GM21786 (cell line): ENCODE data around the gene PPARA.

ENCODE experiments used
- ATAC-seq: cut with Tn5 transposase; IDR thresholded peaks from one replicate; pipeline ENCODE4 v1.9.1; 2021; ENCODE audit not compliant: unreplicated experiment

Gene PPARA

DNA sequence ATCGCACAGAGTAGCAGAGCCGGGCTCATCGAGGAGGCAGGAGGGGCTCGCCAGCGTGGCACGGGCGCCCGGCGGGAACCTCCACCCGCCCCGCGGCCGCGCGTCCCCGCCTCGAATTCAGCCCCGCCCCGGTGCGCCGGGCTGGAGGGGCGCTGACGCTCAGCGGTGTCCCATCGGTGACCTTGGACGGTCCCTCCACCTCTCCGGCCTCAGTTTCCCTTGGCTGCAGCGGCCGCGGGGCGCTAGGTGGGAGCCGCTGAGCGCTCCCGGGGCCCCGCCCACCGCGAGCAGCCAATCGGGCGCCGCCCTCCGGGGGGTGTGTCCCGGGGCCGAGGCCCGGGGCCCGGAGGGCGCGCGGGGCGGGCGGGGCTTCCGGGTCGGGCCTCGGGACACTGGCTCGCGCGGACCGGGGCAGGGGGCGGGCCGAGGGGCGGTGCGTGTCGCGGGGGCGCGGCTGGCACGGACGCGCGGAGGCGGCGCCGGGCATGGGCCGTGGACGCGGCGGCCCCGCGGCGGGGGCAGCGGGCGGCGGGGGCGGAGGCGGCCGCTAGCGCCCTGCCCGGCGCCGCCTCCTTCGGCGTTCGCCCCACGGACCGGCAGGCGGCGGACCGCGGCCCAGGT is at the start of gene PPARA:
Gene PPARA, plus strand, starts transcription at position 493 of the 621 bp plus-strand sequence. CDS start 47,858 bp downstream, outside the sequence.
- ATAC-seq, result peak; percentile 70

DNA sequence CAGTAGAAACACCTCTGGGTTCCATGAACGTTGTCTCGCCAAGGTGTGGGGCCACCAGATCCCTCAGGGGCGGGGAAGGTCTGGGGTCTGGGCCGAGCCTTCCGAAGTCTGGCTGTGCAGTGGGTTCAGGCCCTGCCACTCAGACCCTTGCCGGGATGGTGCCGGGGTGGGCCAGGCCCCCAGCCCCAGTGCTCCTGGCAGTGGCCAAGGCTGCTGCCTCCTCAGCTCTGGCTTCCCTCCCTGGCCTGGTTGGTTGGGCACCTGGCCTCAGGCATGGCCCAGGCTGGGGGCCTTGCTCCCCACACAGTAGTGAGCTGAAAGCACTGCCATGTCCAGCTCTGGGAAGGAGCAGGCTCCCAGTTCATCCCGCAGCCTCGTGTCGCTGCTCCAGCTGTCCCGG is 48.2 kb upstream of the PPARA start:
- ATAC-seq, result no peak

DNA sequence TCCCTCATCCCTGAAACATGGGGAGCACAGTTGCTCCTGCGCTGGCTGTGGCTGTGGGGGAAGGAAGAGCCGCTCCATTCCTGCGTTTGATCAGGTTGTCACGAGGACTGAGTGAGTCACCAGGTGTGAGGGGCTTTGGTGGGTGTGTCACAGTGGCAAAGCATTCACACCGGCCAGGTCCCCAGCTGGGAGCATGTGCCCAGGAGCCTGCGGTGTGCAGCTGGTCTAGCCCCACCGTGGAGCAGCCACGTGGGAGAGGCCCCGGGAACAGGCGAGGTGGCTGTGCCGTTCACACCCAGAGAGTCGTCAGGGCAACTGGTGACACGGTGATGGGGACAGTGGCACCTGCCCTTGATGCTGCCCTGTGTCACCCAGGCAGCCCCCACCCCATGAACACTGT is 47.6 kb upstream of the PPARA start:
- no peak for ATAC-seq

DNA sequence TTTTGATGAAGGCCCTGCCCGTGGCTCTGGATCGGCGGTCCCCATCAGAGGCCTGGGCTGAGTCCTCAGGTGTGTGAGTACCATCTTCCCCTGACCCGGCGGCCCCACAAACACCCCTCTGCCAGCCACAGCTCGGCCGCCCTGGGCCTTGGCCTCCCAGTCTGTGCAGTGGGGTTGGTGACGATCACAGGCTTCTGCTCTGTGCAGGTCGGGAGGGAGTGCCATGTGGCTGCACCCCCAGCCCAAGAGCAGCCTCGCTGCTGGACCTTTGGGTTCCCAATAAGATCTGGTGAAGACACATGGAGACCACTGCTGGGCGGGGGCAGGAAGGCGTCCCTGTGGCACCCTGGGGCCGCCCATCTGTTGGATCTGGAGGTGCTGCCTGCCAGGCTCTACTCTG is 47.1 kb upstream of the PPARA start:
- ATAC-seq, result no peak

DNA sequence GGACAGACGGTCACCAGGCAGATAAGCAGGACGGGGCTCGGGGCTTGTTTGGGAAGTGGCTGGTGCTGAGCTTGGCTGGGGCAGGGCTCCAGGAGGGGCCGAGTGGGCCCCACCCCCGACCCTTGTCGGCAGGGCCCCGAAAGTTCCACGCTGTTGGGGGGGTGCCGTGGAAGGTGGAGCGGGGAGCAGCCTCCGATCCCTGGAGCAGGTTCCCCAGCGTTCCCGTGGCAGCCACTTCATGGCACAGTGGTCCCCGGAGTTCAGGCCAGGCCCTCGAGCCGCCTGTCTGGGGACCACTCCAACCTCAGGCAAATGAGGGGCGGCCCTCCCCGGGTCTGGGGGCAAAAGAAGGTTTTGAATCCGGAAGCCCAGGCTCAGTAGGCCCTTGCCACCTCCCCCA is 46.7 kb upstream of the PPARA start:
- ATAC-seq, result no peak

DNA sequence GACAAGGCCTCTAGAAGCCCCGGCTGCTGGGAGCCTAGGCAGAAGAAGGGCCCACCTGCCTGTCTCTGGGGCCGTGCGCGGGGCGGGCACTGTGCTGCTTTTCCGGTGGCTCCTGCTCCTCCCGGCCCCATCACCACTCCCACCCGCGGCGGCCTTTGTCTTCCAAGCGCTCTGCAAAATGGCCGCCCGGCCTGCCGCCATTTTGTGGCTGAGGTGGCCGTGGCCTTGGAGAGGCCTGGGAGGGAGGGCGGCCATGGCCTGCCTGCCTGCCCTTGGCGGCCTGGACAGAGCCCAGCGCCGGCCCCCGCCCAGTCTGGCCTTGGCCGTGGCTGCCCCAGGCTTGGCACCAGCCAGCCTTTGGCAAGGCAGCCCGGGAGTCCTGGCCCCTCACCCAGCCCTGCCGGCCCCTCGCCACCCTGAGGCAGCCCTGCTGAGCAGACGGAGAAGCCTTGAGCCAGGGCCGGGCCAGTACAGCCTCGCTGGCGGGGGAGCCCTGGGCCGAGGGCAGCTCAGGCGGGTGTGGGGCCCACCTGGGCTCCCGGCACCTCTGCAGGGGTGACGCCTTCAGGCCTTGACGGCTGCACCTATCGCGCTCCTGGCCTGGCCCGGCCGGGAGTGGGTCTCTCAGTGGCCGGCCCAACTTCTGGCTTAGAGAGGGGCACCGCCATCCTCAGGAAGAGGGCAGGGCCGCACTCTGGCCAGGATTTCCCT is 46.0 kb upstream of the PPARA start:
- ATAC-seq, result no peak

DNA sequence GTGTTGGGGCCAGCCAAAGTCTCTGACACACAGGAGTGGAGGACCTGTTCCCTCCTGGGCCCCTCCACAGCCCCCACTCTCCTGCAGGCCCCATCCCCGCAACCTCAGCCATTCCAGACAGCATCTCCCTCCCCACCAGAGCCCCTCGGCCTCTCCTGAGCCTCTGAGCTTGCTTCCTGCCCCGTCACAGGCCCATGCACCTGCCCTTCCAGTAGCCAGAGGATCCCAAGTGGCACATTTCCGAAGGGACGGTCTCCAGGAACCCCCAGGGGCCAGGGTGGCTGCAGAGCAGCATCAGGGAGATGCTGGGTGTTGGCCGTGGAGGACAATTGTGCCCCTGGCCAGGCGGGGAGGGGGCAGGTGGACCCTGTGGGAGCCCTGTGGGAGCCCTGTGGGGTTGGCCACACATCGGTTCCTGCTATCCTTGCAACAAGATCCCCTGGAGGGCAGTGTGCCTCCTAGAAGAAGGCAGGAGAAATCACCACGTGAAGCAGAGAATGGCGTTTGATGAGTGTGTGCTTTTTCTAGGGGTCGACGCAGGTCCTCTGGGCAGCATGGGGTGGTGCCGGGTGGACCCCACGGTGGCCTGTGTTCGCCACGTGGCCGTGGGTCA is 45.3 kb upstream of the PPARA start:
- no peak for ATAC-seq

DNA sequence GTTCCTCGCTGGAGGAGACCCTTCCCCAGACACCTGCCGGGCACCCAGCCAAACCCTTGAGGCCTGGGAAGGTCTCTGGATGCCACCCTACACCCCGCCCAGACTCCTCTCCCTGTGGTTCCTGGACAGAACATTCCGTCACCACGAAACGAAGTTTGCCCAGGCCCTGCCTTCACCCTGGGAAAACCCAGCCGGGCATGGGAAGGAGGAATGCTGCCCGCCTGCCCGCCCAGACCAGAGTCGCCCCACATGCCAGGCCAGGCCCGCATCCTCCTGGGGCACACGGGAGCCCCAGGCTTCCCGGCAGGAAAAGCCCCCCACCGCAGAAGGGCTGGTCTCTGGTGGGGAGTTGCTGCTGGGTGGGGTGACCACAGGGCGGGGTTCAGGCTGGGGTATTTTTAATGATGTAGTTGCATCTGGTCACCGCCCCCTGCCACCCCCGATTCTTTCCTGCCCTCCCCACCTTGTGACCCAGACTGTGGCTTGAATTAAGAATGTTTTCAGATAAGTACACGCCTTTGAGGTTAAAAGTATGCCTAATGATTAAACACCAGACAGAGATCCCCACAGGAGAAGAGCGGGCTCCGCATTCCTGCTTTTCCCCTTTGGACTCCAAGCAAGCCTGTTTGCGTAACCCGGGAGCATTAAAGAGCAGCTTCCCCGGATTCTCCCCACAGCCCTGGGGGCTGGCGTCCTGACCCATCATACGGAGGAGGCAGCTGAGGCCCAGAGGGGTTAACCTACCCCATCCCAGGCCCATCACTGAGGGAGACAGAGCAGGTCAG is 44.6 kb upstream of the PPARA start:
- ATAC-seq, result no peak

DNA sequence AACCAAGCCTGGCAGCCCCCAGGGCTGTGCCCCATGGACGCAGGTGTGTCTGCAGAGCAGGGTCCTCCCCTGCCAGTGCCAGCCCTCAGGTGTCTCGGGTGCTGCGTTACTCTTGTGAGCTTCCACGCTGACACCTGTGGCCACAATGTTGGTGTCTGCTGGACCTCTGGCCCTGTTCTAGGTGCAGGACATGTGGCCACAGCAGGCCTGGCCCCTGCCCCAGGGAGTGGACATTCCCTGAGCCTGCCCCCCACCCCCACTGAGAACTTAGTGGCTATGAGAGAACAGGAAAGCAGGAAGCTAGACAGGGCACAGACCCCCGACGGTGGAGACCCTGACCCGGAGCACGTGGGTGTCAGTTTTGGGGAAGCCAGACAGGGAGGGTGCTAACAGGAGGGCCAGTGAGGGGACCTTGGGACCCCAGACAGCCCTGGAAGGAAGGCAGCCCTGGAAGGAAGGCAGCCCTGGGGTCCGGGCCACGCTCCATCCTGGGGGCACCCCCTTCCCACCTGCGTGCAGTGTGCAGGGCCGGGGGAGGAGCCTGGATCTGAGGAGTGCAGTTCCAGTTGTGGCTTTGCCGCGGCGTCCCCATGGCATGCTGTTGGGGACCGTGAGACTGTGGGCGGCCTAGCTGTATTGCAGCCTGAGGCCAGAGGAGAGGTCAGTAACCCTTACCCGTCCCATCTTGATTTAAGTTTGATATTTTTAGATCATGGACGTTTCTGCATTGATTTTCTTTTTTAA is 43.9 kb upstream of the PPARA start:
- no peak for ATAC-seq

DNA sequence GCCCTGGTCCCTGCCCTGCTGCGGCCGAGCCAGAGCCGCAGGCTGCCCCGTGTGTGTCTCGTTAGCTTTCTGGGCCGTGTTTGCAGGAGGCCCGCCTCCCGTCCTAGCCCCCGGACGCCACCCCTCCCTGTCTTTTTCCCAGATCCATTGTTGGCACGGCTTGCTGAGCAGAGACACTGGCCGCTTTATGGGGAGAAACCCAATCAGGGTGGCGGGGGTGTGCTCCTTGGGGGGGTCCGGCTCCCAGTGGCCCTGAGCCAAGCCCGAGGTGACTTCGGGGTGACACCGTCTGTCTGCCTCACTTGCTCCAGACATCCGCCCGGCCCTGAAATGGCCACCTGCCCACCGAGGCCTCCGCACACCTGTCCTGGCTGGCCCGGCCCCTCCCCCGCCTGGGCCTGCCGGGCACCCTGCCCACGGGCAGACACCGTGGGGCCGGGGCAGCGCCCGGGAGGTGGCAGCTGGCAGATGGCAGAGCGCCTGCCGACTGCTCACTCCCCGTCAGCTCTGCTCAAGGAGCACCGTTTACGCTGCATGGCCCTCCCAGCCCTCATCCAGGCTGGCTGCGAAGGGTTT is 43.1 kb upstream of the PPARA start:
- no peak for ATAC-seq

DNA sequence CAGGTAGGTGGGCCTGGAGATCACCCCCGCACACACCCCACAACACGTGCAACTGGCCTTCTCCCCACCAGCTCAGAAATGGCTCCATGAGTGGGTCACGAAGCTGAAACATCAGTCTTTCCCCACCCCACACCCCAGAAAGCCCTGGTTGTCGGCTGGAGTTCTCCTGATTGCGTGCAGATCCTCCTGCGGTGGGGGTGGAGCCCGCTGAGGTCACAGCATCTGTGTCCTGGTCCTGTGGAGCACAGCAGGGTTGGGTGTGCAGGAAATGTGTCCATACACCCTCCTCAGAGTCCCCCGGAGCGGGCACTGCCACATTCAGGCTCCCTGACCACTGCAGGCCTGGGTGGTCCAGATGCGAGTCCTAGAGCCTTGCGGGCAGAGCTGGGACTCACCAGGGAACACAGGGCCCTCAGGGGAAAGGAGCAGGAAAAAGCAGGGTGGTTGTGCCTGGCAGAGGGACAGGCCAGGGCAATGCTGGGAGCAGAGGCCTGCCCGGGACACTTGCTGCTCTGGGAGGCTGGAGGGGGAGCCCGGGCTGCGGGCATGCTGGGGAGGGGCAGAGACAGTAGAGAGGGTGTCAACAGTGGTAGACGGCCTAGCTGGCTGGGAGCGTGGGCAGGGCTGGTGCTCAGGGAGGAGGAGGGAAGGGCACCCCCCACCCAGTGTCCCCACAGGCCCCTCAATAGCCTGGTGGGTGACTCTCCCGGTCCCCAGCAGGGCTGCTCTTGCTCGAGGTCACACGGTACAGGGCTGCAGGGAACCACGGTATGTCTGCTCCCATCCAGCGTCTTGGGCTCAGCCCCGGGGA is 42.4 kb upstream of the PPARA start:
- ATAC-seq, result no peak

DNA sequence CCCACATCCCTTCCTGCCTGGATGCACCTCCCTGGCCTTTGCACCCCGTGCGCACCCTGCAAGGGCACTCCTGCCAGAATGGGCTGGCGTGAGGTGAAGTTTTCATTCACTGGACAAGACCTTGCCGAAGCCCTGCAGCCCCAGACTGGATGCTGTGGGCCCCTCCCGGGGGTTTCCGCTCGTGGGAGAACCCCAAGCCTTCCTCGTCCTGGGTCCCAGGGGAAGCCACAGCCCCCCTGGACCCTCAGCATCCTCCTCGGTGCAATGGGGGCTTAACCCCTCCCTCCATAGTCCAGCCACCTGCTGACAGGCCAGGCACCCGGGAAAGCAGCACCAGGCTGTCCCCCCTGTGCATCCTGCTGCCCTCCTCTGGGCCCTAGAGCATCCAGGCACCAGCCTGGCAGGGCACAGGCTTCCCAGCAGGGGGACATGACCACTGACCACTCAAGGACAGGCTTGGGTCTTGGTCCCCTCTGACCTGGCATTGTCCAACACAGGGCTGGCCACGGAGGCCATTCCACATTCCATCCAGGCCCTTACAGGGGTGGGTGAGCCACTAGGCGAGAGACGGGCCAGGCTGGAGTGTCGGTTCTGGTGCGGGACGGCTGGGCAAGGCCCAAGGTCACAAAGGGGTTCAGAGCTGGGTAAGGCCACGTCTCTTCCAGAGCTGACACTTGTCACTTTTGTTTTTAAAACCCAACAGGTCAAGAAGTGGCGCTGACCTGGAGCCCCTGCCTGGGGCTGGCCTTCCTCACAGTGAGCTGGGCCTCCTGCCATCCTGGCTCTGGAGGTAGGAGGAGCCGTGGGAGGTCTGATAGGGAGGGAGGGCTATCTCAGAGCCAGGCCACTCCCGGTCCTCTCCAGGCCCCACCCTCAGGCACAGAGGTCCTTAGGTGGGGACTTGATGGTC is 41.5 kb upstream of the PPARA start:
- no peak for ATAC-seq

DNA sequence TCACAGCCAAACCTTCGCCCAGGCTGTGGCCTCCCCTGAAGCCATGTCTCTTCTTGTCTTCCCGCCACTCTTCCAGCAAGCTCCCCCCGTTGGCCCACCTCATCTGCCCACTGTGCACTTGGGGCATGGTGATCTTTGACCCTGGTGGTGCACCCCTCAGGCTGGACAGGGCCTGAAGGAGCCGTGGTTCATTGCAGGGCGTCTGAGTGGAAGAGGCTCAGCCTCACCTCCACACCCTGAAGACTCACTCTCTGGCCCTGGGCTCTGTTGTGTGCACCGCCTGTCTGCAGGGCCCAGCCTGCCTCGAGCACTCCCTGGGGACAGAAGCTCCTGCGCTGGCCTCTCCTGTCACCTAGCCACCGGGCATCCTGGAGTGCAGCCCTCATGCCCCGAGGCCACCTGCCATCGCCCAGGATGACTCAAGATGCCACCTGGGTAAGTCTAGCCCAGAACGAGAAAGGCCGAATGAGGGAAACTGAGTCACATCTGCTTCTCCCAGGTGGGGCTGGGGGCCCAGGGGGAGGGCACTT is 40.8 kb upstream of the PPARA start:
- no peak for ATAC-seq

DNA sequence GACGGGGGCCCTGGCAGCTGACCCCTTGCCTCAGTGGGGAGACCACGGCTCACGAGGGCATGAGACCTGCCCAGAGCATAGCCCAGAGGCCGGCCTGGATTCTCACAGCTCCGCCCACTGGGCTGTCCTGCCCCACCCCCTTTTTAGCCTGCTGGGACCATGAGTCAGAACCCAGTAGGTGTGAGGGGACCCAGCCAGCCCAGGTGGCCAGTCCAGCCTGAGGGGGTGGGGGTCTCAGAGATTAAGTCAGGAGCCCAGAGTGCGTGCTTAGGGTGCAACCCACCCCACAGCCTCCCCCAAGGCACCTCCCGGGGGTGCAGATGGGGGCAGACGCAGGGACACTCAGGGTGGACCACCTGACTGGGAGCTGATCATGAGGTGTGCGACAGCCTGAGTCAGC is 40.1 kb upstream of the PPARA start:
- no peak for ATAC-seq

DNA sequence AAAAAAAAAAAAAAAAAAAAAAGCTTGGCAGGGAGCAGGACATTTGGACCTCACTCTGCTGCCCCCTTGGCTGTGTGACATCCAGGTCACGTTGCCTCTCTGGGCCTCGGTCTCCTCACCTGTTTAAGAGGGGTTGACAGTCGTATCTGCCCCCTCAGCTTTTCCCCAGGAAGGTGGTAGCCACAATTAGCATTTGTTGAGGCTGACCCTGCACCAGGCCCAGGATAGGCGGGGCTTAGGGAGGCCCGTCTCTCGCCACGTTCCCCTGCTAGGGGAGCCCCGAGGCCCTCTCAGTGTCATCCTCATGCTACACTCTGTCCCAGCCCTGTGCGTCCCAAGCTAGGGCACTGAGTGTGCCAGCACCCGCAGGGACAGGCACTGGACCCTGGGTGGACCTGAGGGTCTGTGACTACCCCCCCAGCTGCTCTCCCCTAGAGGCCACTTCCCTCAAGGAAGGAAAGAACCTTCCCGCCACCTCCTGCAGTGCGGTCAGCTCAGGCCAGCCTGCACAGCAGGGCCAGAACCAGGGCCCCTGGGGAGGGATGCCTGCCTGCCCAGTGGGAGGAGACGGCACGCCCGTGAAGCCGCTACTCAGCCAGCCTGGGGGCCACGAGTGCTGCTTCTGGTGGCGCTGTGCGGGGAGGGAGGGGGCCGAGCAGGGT is 38.5 kb upstream of the PPARA start:
- ATAC-seq, result no peak

DNA sequence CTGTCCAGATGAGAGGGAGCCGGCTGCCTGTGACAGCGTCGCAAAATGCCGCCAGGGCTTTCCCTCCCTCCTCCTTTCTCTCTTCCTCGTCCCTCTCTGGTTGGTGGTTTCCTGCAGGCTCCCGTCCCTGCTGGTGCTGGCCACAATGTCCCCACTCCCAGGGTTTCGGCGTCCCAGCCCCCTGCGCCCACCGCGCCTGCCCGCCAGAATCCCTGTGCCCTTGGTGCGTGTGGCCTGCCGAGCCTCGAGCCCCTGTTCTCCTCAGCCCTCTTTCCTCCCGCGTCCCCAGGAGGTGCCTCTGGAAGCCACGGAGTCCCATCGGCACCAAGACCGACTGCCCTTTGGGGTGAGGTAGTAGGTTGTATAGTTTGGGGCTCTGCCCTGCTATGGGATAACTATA is 37.9 kb upstream of the PPARA start:
- no peak for ATAC-seq

DNA sequence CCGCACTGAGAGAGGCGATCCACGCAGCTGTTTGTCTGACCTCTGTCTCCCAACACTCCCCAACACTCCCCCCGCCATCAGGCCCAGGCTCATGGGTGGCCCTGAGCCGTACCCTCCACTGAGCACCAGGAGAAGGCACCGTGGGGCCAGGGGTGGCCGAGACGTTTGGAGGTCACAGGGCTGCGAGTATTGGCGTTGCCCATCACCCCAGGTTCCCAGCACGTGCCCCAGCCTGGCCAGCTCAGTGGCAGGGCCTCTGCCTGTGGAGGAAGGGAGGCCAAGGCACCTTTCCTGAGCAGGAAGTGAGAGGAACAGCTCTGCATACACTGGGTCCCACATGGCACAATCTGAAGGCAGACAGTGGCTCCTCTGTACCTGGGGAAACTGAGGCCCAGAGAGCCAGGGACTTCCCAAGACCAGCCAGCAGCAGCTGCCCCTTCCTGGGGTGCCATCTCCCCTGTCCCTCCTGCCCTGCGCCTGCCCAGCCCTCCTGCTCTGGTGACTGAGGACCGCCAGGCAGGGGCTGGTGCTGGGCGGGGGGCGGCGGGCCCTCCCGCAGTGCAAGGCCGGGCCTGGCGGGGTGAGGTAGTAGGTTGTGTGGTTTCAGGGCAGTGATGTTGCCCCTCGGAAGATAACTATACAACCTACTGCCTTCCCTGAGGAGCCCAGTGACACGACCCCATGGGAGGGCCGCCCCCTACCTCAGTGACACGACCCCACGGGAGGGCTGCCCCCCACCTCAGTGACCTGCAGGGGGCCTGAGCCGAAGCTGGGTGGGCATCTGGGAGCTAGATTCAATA is 37.0 kb upstream of the PPARA start:
- ATAC-seq, result no peak
